ENCODE measurements around the gene DOCK6. TPM values are rescaled to one million over a fixed set of nuclear protein-coding genes. Genes with fewer than 3 reads are reported as not detected.

DOCK6 gene
- total RNA-seq, 1 experiment from 2014 or later, result 19.4 TPM

- ChIA-PET CTCF (no interaction called here), POLR2A (no interaction called here)
- TF ChIP-seq TCF7L2 (IDR thresholded peaks at IDR 0.05; ENCODE audit: low read depth, low read length) (no peak), SIN3A (IDR thresholded peaks at IDR 0.05; ENCODE audit: borderline replicate concordance, insufficient read depth, low read depth, low read length) (no peak), POLR2AphosphoS5 (IDR thresholded peaks at IDR 0.05; ENCODE audit: low read depth, low read length) (no peak)
- no peak for ATAC-seq
- DNase-seq (ENCODE audit: low read depth, low spot score), result no peak
- intact Hi-C loops (cut with micrococcal nuclease; ENCODE audit: unreplicated experiment) (no loop called here), in situ Hi-C loops (cut with HindIII; ENCODE audit: low pct_unique_long_range_greater_than_20kb, low sequenced_read_pairs) (no loop called here)
- H3K27me3 ChIP-seq (ENCODE audit: control insufficient read depth, insufficient read depth, low read length), result no peaks in the 10 kb centered on the region
- H3K36me3 ChIP-seq (ENCODE audit: control insufficient read depth, insufficient read depth, low read length), result peaks cover 5% of the 10 kb centered on the region
- no peaks in the 10 kb centered on the region for H3K9me3 ChIP-seq (ENCODE audit: control insufficient read depth, insufficient read depth, low read depth, low read length)
- no peak overlapping the region for H3K4me3 ChIP-seq (ENCODE audit: low read depth in 2 of 2, low read length in 2 of 2)
- BruUV-seq (replicated peaks), result no TSS peak
- no peaks in the 10 kb centered on the region; the same call in 1 of the 2 replicates for H3K4me1 ChIP-seq (ENCODE audit: control insufficient read depth, insufficient read depth, low read length)
- no peak overlapping the region for H3K27ac ChIP-seq (ENCODE audit: low read length)
Observed at GRCh38 chr19:11175920-11176319, 86.4 kb downstream of the DOCK6 start.

- no TSS peak for BruUV-seq (replicated peaks)
- H3K27me3 ChIP-seq (ENCODE audit: control insufficient read depth, insufficient read depth, low read length), result no peaks in the 10 kb centered on the region
- intact Hi-C loops (cut with micrococcal nuclease; ENCODE audit: unreplicated experiment), result no loop called here
- no peak for DNase-seq (ENCODE audit: low read depth, low spot score)
- H3K9me3 ChIP-seq (ENCODE audit: control insufficient read depth, insufficient read depth, low read depth, low read length), result no peaks in the 10 kb centered on the region
- no peak overlapping the region for H3K4me3 ChIP-seq (ENCODE audit: low read depth in 2 of 2, low read length in 2 of 2)
- in situ Hi-C loops (cut with HindIII; ENCODE audit: low pct_unique_long_range_greater_than_20kb, low sequenced_read_pairs), result no loop called here
- H3K27ac ChIP-seq (ENCODE audit: low read length), result no peak overlapping the region
- TF ChIP-seq POLR2AphosphoS5 (IDR thresholded peaks at IDR 0.05; ENCODE audit: low read depth, low read length) (no peak), REST (IDR thresholded peaks at IDR 0.05; ENCODE audit: insufficient read depth in 1 of 2, low read depth in 2 of 2, low read length in 1 of 2) (no peak), CTCF (IDR thresholded peaks at IDR 0.05) (no peak), TCF7L2 (IDR thresholded peaks at IDR 0.05; ENCODE audit: low read depth, low read length) (no peak), SIN3A (IDR thresholded peaks at IDR 0.05; ENCODE audit: borderline replicate concordance, insufficient read depth, low read depth, low read length) (no peak)
- ChIA-PET CTCF (no interaction called here), POLR2A (no interaction called here)
- ATAC-seq, result no peak
- no peaks in the 10 kb centered on the region for H3K4me1 ChIP-seq (ENCODE audit: control insufficient read depth, insufficient read depth, low read length)
- peaks cover 5% of the 10 kb centered on the region for H3K36me3 ChIP-seq (ENCODE audit: control insufficient read depth, insufficient read depth, low read length)
Observed at GRCh38 chr19:11174336-11174735, 88.0 kb downstream of the DOCK6 start.

GRCh38 chr19:11173516-11174155, 88.7 kb downstream of the DOCK6 start:
- in situ Hi-C loops (cut with HindIII; ENCODE audit: low pct_unique_long_range_greater_than_20kb, low sequenced_read_pairs), result no loop called here
- POLR2A ChIA-PET, result no interaction called here

More at GRCh38 chr19:11173516-11174155, 88.7 kb downstream of the DOCK6 start:
- Histone ChIP-seq H3K4me3 (ENCODE audit: low read depth in 2 of 2, low read length in 2 of 2) (no peak overlapping the region), H3K27me3 (ENCODE audit: control insufficient read depth, insufficient read depth, low read length) (no peaks in the 10 kb centered on the region), H3K9me3 (ENCODE audit: control insufficient read depth, insufficient read depth, low read depth, low read length) (no peaks in the 10 kb centered on the region), H3K4me1 (ENCODE audit: control insufficient read depth, insufficient read depth, low read length) (no peaks in the 10 kb centered on the region), H3K27ac (ENCODE audit: low read length) (no peak overlapping the region), H3K36me3 (ENCODE audit: control insufficient read depth, insufficient read depth, low read length) (peaks cover 5% of the 10 kb centered on the region)
- ATAC-seq (no peak), DNase-seq (ENCODE audit: low read depth, low spot score) (no peak)
- intact Hi-C loops (cut with micrococcal nuclease; ENCODE audit: unreplicated experiment), result no loop called here
- BruUV-seq (replicated peaks), result no TSS peak
- CTCF ChIA-PET, result no interaction called here
- TF ChIP-seq POLR2AphosphoS5 (IDR thresholded peaks at IDR 0.05; ENCODE audit: low read depth, low read length), result no peak
- TF ChIP-seq SIN3A (IDR thresholded peaks at IDR 0.05; ENCODE audit: borderline replicate concordance, insufficient read depth, low read depth, low read length), result no peak
- no peak for TF ChIP-seq TCF7L2 (IDR thresholded peaks at IDR 0.05; ENCODE audit: low read depth, low read length)
- no peak for TF ChIP-seq CTCF (IDR thresholded peaks at IDR 0.05)
- TF ChIP-seq REST (IDR thresholded peaks at IDR 0.05; ENCODE audit: insufficient read depth in 1 of 2, low read depth in 2 of 2, low read length in 1 of 2), result no peak
